GM18868 (cell line): Measurements from ENCODE around the gene STAT5B.
A peak's percentile ranks its signal among the peaks of the same experiment; 100 is the strongest.
"Not testable (repeated sequence)": the region's sequence is repeated elsewhere in the genome, so short reads cannot be mapped to it uniquely, and the experiment has no call there.

Experiments
- ATAC-seq: cut with Tn5 transposase; IDR thresholded peaks from one replicate; pipeline ENCODE4 v1.9.1; 2021; ENCODE audit warnings: mild to moderate bottlenecking, moderate library complexity; ENCODE audit not compliant: unreplicated experiment

The STAT5B gene

GRCh38 chr17:42200706-42201457, 75.3 kb downstream of the STAT5B start:
- ATAC-seq, result no peak

DNA sequence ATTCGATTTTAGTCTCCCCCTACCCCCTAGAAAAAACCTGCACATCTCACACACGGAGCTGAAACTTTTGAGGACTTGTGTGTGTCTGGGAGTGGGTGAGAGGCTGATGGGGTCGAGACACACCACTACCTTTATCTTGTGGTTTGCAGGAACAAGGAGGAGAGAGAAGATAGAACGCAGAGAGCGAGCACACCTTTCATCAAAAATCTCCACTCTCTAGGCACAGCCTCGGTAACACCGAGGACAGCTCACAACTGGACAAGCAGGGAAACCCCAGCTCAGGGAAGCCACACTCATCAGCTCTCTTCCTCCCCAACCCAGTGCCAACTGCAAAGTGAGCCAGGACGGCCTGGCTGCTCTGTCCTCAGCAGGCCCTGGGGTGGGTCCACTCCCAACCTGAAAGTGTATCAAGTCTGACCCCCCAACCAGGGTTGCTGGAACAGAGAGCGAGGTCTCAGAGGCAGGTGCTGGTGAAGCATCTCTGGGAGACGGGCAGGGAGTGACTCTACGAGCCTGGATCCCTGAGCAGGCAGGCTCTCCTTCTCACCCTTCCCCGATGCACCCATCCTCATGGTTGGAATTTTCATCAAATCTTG, 76.7 kb downstream of the STAT5B start:
- no peak for ATAC-seq

- ATAC-seq, result no peak
Observed at GRCh38 chr17:42198897-42199296, 77.3 kb downstream of the STAT5B start.

DNA sequence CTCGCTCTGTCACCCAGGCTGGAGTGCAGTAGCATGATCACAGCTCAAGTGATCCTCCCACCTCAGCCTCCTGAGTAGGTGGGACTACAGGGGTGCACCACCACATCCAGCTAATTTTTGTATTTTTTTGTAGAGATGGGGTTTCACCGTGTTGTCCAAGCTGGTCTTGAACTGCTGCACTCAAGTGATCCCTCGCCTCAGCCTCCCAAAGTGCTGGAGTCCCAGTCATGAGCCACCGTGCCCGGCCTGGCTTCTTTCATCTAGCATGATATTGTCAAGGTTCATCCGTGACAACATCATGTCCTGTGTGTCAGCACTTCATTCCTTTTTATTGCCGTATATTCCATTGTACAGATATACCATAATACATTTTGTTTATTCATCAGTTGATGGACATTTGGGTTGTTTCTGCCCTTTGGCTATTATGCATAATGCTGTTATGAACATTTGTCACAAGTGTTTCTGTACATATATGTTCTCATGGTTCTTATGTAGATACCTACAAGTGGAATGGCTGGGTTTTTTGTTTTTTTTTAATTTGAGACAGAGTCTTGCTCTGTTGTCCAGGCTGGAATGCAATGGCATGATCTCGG, 78.5 kb downstream of the STAT5B start:
- no peak for ATAC-seq

GRCh38 chr17:42193969-42194899, 82.0 kb downstream of the STAT5B start, which contains the start of gene GHDC:
TSS of gene GHDC (minus strand) at chr17:42194494. CDS start at chr17:42193581, 913 bp downstream.
- peak; percentile 88 for ATAC-seq

GRCh38 chr17:42193216-42193968, 82.8 kb downstream of the STAT5B start:
- ATAC-seq, result no peak

DNA sequence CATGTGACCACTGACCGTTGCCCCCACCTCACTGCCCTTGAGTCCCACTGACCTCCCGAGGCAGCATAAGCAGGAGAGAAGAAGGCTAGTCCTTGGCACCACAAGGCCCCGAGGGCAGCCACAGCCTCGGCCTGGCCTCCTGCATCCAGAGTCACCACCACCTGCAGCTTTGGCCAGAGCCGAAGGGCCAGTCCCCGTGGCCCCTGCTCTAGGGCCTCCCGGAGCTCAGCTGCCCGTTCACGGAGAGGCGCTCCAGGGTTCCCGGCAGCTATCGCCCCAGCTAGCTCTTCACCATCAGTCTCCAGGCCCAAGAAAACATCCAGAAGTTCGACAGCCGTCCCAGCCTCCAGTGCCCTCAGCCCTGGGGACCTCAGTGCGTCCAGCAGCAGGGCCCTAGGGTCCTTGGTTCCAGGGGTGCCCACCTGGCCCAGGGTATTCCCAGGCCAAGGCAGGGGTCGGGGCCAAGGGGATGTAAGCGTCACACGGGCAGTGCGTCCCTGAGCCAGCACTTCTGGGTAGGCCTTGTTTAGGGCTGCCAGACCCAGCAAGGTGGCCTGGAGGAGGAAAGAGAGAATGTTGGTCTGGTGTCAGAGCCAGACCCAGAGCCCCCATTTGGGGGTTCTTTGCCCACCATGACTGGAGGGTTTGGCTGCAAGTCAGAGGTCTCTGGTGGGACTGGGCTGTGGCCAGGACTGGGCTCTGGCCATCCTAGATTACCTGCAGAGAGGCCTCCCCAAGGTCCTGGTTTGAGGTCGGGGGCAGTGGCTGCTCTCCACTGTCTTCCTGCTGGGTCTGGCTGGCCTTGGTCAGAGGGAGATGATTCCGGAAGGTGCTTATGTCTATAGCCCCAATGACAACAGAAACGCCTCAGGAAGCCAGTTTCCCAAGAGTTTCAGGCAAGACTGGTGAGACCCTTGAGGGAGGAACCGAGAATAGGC, 83.7 kb downstream of the STAT5B start:
- no peak for ATAC-seq

DNA sequence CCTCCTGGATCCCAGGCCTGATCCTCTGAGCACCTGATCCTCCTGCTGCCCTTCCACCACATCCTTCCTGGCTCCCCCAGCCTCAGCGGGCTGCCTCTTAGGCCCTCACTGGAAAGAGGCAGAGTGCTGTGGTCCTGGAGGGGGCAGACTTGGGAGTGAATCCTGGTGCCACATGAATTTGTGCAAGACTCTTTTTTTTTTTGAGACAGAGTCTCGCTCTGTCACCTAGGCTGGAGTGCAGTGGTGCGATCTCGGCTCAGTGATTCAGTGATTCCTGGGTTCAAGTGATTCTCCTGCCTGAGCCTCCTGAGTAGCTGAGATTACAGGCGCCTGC, 84.9 kb downstream of the STAT5B start:
- ATAC-seq, result no peak

GRCh38 chr17:42190491-42191274, 85.5 kb downstream of the STAT5B start:
- ATAC-seq, result no peak

DNA sequence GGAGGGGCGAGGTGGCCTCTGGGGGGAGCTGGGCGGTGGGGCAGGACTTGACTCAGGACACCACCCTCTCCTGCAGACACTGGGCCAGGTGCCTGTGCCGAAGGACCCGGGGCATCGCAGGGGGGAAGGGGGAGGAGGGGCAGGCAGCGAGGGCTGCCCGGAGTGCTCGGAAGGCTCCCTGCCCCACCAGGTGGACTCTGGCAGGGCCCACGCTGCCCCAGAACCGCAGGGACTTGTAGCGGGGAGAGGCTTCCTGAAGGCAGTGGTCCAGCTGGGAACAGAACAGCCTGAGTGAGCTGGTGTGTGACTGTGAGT, 86.6 kb downstream of the STAT5B start:
- ATAC-seq, result no peak

DNA sequence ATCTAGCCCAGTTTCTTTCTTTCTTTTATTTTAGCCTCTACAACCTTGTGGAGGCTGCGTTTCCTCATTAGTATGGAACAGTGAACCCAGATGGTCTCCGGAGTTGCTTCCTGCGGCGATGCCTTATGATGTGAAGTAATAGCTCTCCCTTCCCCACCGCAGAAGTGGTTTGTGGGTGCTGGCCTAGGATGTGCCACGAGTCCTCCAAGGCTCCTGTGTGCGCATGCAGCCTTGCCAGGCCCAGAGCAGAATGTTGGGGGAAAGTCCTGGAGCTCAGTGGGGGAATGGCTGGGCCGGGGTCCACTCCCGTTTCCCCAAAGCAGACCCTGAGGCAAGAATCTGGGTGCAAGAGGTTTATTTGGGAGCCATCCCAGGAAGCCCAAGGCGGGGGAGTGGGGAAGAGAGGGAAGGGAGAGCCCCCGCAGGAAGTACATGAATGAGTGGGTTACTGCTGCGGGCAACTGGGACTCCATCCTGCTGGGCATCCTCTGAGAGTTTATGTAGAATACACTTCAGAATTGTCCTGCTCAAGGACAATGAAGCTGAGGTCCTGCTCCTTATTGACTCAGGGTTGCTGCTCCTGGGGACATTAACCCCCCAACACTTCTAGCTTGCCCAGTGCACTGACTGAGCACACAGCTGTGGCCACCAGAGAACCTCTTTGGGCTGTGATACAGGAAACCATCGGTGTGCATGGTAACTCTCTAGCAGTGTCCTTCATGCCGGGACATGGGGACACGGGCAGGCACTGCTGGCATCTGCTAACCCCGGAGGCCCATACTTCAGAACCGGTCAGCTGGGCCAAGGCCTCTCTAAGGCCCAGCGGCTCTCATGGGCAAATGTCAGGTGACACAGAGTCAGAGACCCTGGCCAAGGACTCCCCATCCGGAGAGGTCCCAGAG, 87.2 kb downstream of the STAT5B start:
- ATAC-seq, result no peak

DNA sequence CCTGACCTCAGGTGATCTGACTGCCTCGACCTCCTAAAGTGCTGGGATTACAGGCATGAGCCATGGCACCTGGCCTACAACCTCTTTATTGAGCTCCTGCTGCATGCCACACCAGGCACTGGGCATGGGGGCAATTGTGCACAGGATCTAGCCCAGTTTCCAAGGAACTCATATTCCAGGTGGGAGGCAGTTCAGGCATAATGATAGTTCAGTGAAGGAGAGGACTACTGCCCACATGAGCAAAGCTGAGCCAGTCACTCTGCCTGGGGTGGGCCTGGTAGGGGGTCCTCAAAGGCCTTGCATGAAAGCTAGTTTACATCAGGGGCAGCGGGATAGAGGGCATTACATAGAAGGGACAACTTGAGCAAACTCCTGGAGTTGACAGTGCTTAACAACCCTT, 88.4 kb downstream of the STAT5B start:
- no peak for ATAC-seq

DNA sequence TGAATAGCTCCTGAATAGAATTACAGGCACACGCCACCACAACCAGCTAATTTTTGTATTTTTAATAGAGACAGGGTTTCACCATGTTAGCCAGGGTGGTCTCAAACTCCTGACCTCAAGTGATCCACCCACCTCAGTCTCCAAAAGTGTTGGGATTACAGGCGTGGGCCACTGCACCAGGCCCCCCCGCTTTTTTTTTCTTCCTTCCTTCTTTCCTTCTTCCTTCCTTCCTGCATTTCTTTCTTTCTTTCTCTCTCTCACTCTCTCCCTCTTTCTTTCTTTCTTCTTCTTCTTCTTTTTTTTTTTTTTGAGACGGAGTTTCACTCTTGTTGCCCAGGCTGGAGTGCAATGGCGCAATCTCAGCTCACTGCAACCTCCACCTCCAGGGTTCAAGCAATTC, 90.0 kb downstream of the STAT5B start:
- not testable (repeated sequence) for ATAC-seq

DNA sequence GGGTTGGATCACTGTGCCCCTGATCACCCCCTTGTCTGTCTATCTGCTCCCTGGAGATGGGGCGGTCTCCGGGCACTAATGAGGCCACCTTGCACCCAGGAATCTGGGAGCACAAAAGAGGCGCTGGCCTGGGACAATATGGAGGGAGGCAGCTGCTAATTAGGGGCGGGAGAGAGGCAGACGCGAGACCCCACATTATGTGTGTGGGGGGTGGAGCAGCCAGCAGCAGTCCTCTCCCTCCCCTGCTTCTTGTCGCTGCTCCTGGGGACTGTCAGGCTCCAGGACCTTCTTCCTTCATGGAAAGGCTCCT, 90.6 kb downstream of the STAT5B start:
- no peak for ATAC-seq

DNA sequence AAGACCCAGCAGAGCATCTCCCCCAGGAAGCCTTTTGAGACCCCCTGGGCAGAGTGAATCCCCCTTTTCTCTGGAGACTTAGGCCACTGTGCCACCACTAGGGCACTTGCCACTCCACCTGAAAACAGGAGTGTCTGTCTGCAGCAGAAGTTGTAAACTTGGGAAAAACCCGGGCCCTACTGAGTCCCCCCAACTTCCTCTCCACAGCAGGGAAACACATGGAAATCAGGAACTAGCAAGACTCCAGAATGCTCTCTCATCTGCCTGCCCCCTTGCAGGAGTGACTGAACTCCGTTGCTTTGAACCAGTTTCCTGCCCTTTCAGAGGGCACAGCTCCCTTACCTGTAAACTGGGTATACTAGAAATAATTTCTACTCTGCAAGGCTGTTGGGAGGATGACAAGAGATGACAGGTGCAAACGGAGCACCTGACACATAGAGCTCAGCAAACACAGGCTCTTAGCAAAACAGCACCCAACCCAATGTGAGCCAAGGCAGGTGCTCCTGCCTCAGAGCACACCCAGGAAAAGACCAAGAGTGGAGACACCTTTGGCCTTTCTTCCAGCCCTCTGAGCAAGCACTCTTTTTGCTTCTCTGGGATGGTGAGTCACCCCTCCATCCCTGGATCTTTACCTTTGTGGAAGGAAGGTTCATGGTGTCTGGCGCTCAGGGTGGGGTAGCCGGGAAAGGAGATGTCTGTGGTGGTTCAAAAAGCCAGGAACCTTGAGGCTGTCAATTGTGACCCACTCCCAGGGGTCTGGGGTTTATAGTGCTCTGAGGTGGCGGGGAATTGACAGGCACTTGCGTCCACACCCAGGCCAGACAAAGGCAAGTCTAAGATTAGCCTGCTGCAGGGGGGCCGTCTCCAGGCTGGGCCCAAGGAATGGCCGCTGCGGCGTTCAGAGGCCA, 91.2 kb downstream of the STAT5B start, which contains the start of gene HCRT:
HCRT (minus strand) TSS at position 740 of the 908 bp plus-strand sequence; CDS start at position 653, 87 bp downstream.
- ATAC-seq, result no peak

GRCh38 chr17:42183741-42184711, 92.2 kb downstream of the STAT5B start:
- ATAC-seq, result peak; percentile 67
